ENCODE results near the gene EPS15. TPM values are rescaled to one million over a fixed set of nuclear protein-coding genes. Genes with fewer than 3 reads are reported as not detected.

The EPS15 gene
- total and polyA plus RNA-seq, 10 of the 15 experiments (the other 5 are each of a cell fraction or from before 2014, with no cell fraction given): 24.7 to 87.8 (median 56.3) TPM

DNA sequence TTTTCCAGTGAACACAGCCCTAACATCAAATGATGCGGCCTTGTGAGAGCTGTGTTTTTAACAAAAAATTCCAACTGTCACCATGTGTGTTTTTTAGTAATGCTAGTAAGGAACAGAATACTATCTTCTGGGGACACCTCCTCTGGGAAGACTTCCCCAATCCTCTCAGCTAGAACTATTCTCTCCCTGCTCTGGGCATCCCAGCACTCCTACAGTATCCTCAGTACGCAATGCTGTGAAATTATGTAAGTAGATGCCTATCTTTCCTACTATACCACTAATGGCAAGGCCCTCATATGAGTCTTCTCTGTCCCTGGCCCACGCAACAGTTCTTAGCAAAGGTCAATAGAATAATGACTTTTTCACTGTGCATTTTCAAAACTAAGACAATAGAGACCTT lies 169.2 kb downstream of the EPS15 start (continued):
- no peak for TF ChIP-seq EGR1 (IDR thresholded peaks at IDR 0.05; ENCODE audit: borderline replicate concordance in 1 of 2, low read depth in 2 of 2, low read length in 2 of 2)

DNA sequence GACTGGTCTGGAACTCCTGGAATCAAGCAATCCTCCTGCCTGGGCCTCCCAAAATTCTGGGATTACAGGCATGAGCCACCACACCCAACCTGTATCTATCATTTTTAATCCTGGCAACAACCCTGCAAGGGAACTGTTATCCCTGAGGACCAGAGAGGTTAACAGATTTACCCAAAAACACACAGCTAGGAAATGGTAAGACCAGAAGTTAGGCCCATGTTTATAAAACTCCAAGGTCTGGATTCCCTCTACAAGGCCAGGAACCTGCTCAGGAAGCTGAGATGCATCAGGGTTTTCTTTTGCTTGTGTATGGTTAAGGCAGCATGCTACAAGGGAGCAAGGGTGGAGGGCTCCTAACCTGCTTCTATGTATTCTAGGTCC lies 170.9 kb downstream of the EPS15 start:
- ATAC-seq (no peak), DNase-seq (ENCODE audit: low read depth, low spot score) (no peak), FAIRE-seq (no peak)
- H3K27me3 ChIP-seq (replicated peaks in 1 of 2; ENCODE audit: control insufficient read depth in 2 of 2, insufficient read depth in 2 of 2, low read length in 1 of 2): peaks cover 0 to 5% of the 10 kb centered on the region in 2 experiments; a peak in 3 of 4 replicates
- no peaks in the 10 kb centered on the region for H3K9me3 ChIP-seq (replicated peaks; ENCODE audit: control insufficient read depth, insufficient read depth, low read length)
- RAD21 ChIA-PET (ENCODE audit: unreplicated experiment): interaction anchor here (1.9 kb wide), 1 partner anchor 187 kb away, joined by 5 read pairs; no protein-coding TSS in a partner anchor
- SMC1A ChIA-PET (ENCODE audit: uncharacterized antibody, unreplicated experiment): interaction anchor here (0.6 to 1.1 kb wide), 2 partner anchors 168 to 853 kb away, joined by 3 read pairs; no protein-coding TSS in a partner anchor
- no peaks in the 10 kb centered on the region for H4K20me1 ChIP-seq (ENCODE audit: control insufficient read depth, insufficient read depth)
- no peaks in the 10 kb centered on the region for H3K79me2 ChIP-seq (ENCODE audit: control insufficient read depth, insufficient read depth, low read length)
- TF ChIP-seq CBX3 (IDR thresholded peaks at IDR 0.05; ENCODE audit: borderline replicate concordance, low read depth): no peak
- no peak for TF ChIP-seq ZSCAN29 (IDR thresholded peaks at IDR 0.05)
- TF ChIP-seq, protein P1, sequence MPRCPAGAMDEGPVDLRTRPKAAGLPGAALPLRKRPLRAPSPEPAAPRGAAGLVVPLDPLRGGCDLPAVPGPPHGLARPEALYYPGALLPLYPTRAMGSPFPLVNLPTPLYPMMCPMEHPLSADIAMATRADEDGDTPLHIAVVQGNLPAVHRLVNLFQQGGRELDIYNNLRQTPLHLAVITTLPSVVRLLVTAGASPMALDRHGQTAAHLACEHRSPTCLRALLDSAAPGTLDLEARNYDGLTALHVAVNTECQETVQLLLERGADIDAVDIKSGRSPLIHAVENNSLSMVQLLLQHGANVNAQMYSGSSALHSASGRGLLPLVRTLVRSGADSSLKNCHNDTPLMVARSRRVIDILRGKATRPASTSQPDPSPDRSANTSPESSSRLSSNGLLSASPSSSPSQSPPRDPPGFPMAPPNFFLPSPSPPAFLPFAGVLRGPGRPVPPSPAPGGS (IDR thresholded peaks at IDR 0.05; ENCODE audit: borderline replicate concordance, insufficient read depth, low read depth, low read length, poor library complexity, severe bottlenecking): no peak
- no peak for TF ChIP-seq CHD4 (IDR thresholded peaks at IDR 0.05)
- intact Hi-C loops (cut with micrococcal nuclease; ENCODE audit: unreplicated experiment) (loop anchor here (10.0 kb wide), 1 partner anchor 427 kb away; no protein-coding TSS in a partner anchor), in situ Hi-C loops (cut with MboI) (no loop called here)
- POLR2A ChIA-PET: no interaction called here
- H3K4me2 ChIP-seq (ENCODE audit: control insufficient read depth, insufficient read depth): no peak overlapping the region
- no peak overlapping the region for H3K4me3 ChIP-seq
- H2AFZ ChIP-seq (ENCODE audit: control insufficient read depth, low read depth, low read length): no peak overlapping the region
- H3K9ac ChIP-seq (ENCODE audit: control insufficient read depth, insufficient read depth, low read length): no peak overlapping the region
- H3K4me1 ChIP-seq (ENCODE audit: control insufficient read depth, insufficient read depth, low read length): no peaks in the 10 kb centered on the region
- CTCF ChIA-PET: interaction anchor here (0.7 kb wide), 1 partner anchor 273 kb away, joined by 3 read pairs; no protein-coding TSS in a partner anchor
- no TSS peak for BruUV-seq (replicated peaks)
- H3K36me3 ChIP-seq (ENCODE audit: control insufficient read depth in 2 of 2, insufficient read depth in 2 of 2, low read length in 1 of 2): no peaks in the 10 kb centered on the region
- no peak overlapping the region for H3K27ac ChIP-seq (ENCODE audit: control insufficient read depth, insufficient read depth)
